Measurements from ENCODE around the gene RAD51AP2.
"Not testable (repeated sequence)": the region's sequence is repeated elsewhere in the genome, so short reads cannot be mapped to it uniquely, and the experiment has no call there.

Gene RAD51AP2

DNA sequence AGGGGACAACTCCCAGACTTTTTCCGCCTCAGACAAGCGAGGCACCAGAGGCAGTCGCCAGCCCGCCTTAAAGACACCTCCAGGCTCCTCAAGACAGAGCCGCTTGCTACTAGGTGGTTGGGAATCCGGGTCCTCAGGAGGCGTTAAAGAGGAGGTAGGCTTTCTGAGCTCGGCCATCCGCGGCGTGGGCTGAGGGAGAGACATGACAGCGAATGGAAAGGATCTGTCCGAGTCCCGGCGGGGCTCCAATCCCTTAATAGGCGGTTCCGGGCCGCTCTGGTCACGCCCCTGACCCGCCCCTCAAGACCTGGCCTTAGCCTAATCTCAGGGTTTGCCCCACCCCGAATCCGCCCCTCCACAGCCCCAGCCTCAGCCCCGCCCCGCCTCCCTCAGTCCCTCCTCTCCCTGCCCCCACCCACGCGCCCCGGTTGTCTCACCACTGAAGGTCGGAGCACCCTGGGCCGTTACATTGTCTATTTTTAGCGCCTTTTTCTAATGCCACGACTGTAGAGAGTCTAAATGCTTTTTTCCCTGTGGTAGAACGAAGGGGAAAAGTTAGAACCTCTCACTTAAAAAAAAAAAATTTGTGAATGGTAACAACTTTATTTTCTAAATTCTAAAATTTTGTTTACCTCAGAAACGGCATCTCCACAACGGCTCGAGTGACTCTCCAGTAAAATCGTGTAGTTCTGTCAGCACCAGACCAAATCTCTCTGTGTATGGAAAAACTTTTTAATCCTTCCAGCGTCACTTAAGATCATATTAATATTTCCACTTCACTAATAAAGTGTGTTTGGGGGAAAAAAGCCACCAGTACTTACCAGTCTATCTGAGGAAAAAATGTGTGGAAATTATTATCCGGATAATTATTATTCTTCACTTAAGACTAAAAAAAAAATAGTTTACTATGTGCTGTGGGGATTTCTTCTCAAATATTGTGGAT lies at the start of gene RAD51AP2:
Gene RAD51AP2 (minus strand): TSS at position 229 of the 943 bp plus-strand sequence. CDS start 25 bp downstream, at position 204.
- no peak within 1 kb of the TSS for H3K27ac ChIP-seq
- TF ChIP-seq, protein P1, sequence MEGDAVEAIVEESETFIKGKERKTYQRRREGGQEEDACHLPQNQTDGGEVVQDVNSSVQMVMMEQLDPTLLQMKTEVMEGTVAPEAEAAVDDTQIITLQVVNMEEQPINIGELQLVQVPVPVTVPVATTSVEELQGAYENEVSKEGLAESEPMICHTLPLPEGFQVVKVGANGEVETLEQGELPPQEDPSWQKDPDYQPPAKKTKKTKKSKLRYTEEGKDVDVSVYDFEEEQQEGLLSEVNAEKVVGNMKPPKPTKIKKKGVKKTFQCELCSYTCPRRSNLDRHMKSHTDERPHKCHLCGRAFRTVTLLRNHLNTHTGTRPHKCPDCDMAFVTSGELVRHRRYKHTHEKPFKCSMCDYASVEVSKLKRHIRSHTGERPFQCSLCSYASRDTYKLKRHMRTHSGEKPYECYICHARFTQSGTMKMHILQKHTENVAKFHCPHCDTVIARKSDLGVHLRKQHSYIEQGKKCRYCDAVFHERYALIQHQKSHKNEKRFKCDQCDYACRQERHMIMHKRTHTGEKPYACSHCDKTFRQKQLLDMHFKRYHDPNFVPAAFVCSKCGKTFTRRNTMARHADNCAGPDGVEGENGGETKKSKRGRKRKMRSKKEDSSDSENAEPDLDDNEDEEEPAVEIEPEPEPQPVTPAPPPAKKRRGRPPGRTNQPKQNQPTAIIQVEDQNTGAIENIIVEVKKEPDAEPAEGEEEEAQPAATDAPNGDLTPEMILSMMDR (conservative IDR thresholded peaks at IDR 0.05) = no peak

DNA sequence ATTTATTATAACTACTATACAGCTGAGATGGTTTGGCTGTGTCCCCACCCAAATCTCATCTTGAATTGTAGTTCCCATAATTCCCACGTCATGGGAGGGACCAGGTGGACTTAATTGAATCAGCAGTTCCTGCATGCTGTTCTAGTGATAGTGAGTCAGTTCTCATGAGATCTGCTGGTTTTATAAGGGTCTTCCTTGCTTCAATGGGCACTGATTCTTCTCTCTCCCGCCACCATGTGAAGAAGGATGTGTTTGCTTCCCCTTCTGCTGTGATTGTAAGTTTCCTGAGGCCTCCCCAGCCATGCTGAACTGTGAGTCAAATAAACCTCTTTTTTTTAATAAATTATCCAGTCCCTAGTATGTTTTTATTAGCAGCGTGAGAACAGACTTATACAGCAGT lies 47.5 kb upstream of the RAD51AP2 start:
- H3K27ac ChIP-seq = not testable (repeated sequence)

DNA sequence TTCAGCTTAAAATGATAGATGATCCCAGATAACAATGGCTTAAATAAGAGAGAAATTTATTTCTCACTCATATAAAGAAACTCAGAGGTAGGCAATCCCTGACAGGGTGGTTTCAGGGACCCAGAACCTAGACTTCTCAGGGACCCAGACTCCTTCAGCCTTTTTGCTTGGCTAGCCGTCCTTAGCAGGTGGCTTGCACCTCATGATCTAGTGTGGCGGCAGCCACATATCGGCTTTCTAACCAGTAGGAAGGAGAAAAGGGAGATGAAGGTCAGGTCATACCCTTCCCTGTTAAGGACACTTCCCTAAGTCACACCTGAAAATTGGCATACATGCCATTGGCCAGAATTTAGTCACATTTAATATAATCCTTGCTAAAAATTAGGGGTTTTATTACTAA lies 40.6 kb upstream of the RAD51AP2 start:
- TF ChIP-seq, protein P1 (conservative IDR thresholded peaks at IDR 0.05) = no peak
- H3K27ac ChIP-seq = no peak overlapping the region

GRCh38 chr2:17558053-17558452 lies 39.8 kb upstream of the RAD51AP2 start:
- TF ChIP-seq, protein P1 (conservative IDR thresholded peaks at IDR 0.05) = no peak
- H3K27ac ChIP-seq = peak overlapping the region; percentile 45

- TF ChIP-seq, protein P1 (conservative IDR thresholded peaks at IDR 0.05) = no peak
- H3K27ac ChIP-seq = peak overlapping the region; percentile 45
Observed at GRCh38 chr2:17557596-17557995, 39.4 kb upstream of the RAD51AP2 start.

DNA sequence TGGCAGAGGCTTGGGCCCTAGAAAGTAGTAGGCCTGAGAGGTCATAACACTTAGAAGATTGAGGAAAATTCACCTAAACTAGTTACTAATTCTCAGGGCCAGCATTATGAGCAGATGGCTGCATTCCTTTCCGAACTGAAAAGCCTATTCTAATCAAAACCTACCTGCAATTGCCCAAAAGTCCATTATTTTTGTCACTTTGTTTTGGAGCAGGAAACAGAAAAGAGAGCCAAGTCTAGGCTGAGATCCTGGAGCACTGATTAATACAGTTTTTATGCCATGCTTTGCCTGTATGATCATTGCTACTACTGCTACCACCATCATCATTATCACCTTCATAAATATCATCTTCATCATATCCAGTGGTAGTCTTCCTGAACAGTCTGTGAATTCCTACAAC lies 36.9 kb upstream of the RAD51AP2 start:
- TF ChIP-seq, protein P1 (conservative IDR thresholded peaks at IDR 0.05) = no peak

GRCh38 chr2:17550907-17551306 lies 32.7 kb upstream of the RAD51AP2 start:
- no peak overlapping the region for H3K27ac ChIP-seq
- TF ChIP-seq, protein P1 (conservative IDR thresholded peaks at IDR 0.05) = no peak

More for the DNA sequence above, 36.9 kb upstream of the RAD51AP2 start:
- no peak overlapping the region for H3K27ac ChIP-seq

- TF ChIP-seq, protein P1 (conservative IDR thresholded peaks at IDR 0.05) = no peak
- H3K27ac ChIP-seq = no peak overlapping the region
Observed at GRCh38 chr2:17547737-17548136, 29.5 kb upstream of the RAD51AP2 start.
